GM12878 (cell line): ENCODE data around the gene GNAT1.

Source experiments
- BRCA1 ChIP-seq: IDR thresholded peaks from 2 replicates; pipeline ENCODE4 v1.6.1; 2011; ENCODE audit warnings: low read depth, low read length, improper control_type of control experiment
- EP300 ChIP-seq, 2 experiments: fragments of 150-350 bp in 1 of 2; IDR thresholded peaks; 2 replicates each; pipeline ENCODE4 v1.6.1; 2011 to 2012; ENCODE audit warnings: low read depth in 2 of 2, low read length in 2 of 2, borderline replicate concordance in 1 of 2, improper control_type of control experiment in 1 of 2, inconsistent platforms in 1 of 2; ENCODE audit not compliant: control insufficient read depth in 1 of 2
- FOXM1 ChIP-seq: IDR thresholded peaks from 2 replicates; pipeline ENCODE4 v1.6.1; 2012; ENCODE audit warnings: low read depth, mild to moderate bottlenecking, inconsistent platforms, low read length, moderate library complexity
- MEF2B ChIP-seq: fragments of 450-650 bp; IDR thresholded peaks from 2 replicates; pipeline ENCODE4 v1.6.1; 2018; ENCODE audit warnings: mild to moderate bottlenecking, moderate library complexity; ENCODE audit not compliant: partially characterized antibody, poor library complexity, severe bottlenecking
- NR2C2 ChIP-seq: IDR thresholded peaks from 2 replicates; pipeline ENCODE4 v1.6.1; 2011; ENCODE audit warnings: borderline replicate concordance, low read depth; ENCODE audit not compliant: control insufficient read depth, insufficient read length
- POLR2AphosphoS5 ChIP-seq: IDR thresholded peaks from 2 replicates; pipeline ENCODE4 v1.6.1; 2011; ENCODE audit warnings: mild to moderate bottlenecking, low read length, inconsistent platforms
- TAF1 ChIP-seq: IDR thresholded peaks from 2 replicates; pipeline ENCODE4 v1.6.1; 2011; ENCODE audit warnings: mild to moderate bottlenecking, low read depth, low read length, borderline replicate concordance
- YY1 ChIP-seq: IDR thresholded peaks from 2 replicates; pipeline ENCODE4 v1.6.1; 2011; ENCODE audit warnings: low read depth, mild to moderate bottlenecking, low read length
- ZNF384 ChIP-seq: IDR thresholded peaks from 2 replicates; pipeline ENCODE4 v1.6.1; 2012; ENCODE audit warnings: low read depth, mild to moderate bottlenecking, low read length, improper control_type of control experiment, borderline replicate concordance
- ZZZ3 ChIP-seq: IDR thresholded peaks from 2 replicates; pipeline ENCODE4 v1.6.1; 2011; ENCODE audit warnings: low read depth; ENCODE audit not compliant: control insufficient read depth, insufficient read length
- TF ChIP-seq, protein P1 (sequence below), 3 experiments: IDR thresholded peaks in 2 of 3; conservative IDR thresholded peaks in 1 of 3; 2 replicates each; pipeline ENCODE4 v1.5.1; 2011; ENCODE audit warnings: low read depth in 3 of 3, low read length in 3 of 3, mild to moderate bottlenecking in 3 of 3, control low read depth in 2 of 3, moderate library complexity in 2 of 3, inconsistent platforms in 1 of 3, mixed read lengths in 1 of 3; ENCODE audit not compliant: control insufficient read depth in 2 of 3, insufficient read depth in 1 of 3; ENCODE audit errors: extremely low read depth in 1 of 3
- TF ChIP-seq, protein P2 (sequence below): IDR thresholded peaks from 2 replicates; pipeline ENCODE4 v1.6.1; 2012; ENCODE audit warnings: low read depth, low read length, improper control_type of control experiment
- TF ChIP-seq, protein P3 (sequence below): fragments of 450-650 bp; IDR thresholded peaks from 2 replicates; pipeline ENCODE4 v1.6.1; 2016; ENCODE audit warnings: mild to moderate bottlenecking
- TF ChIP-seq, protein P4 (sequence below): fragments of 450-650 bp; formaldehyde crosslinking; IDR thresholded peaks from 2 replicates; pipeline ENCODE4 v1.5.0; 2022; ENCODE audit warnings: mild to moderate bottlenecking, missing genetic modification characterization

DNA sequence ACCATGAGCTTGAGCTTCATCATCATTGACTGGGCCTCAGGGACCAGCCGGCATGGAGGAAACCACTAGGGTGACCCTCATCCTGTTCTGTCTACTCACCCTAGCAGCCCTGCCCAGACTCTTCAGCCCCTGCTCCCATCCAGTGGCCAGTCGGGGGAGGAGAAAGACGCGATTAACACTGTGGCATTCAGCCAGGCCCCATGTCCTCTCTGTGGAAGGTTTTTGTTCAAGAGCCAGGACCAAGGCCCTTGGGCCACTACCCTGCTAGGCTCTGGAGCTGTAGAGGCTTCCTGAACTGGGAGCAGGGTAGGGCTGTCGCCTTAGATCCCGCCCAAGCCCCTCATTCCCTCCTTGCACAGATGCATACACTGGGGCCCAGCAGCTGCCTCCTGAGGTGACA, 28.7 kb downstream of the GNAT1 start:
- TF ChIP-seq, protein P1, sequence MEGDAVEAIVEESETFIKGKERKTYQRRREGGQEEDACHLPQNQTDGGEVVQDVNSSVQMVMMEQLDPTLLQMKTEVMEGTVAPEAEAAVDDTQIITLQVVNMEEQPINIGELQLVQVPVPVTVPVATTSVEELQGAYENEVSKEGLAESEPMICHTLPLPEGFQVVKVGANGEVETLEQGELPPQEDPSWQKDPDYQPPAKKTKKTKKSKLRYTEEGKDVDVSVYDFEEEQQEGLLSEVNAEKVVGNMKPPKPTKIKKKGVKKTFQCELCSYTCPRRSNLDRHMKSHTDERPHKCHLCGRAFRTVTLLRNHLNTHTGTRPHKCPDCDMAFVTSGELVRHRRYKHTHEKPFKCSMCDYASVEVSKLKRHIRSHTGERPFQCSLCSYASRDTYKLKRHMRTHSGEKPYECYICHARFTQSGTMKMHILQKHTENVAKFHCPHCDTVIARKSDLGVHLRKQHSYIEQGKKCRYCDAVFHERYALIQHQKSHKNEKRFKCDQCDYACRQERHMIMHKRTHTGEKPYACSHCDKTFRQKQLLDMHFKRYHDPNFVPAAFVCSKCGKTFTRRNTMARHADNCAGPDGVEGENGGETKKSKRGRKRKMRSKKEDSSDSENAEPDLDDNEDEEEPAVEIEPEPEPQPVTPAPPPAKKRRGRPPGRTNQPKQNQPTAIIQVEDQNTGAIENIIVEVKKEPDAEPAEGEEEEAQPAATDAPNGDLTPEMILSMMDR (IDR thresholded peaks at IDR 0.05 in 2 of 3, conservative IDR thresholded peaks at IDR 0.05 in 1 of 3; ENCODE audit: control insufficient read depth in 2 of 3, extremely low read depth in 1 of 3, insufficient read depth in 1 of 3, low read depth in 3 of 3, low read length in 3 of 3) = no peak
- TF ChIP-seq EP300 (IDR thresholded peaks at IDR 0.05; ENCODE audit: borderline replicate concordance in 1 of 2, control insufficient read depth in 1 of 2, low read depth in 2 of 2, low read length in 2 of 2) (no peak), NR2C2 (no peak), YY1 (no peak), ZZZ3 (no peak), TAF1 (no peak), MEF2B (no peak), ZNF384 (no peak), FOXM1 (no peak), BRCA1 (no peak), POLR2AphosphoS5 (no peak)
- TF ChIP-seq, protein P2, sequence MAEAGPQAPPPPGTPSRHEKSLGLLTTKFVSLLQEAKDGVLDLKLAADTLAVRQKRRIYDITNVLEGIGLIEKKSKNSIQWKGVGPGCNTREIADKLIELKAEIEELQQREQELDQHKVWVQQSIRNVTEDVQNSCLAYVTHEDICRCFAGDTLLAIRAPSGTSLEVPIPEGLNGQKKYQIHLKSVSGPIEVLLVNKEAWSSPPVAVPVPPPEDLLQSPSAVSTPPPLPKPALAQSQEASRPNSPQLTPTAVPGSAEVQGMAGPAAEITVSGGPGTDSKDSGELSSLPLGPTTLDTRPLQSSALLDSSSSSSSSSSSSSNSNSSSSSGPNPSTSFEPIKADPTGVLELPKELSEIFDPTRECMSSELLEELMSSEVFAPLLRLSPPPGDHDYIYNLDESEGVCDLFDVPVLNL = no peak
- TF ChIP-seq, protein P3, sequence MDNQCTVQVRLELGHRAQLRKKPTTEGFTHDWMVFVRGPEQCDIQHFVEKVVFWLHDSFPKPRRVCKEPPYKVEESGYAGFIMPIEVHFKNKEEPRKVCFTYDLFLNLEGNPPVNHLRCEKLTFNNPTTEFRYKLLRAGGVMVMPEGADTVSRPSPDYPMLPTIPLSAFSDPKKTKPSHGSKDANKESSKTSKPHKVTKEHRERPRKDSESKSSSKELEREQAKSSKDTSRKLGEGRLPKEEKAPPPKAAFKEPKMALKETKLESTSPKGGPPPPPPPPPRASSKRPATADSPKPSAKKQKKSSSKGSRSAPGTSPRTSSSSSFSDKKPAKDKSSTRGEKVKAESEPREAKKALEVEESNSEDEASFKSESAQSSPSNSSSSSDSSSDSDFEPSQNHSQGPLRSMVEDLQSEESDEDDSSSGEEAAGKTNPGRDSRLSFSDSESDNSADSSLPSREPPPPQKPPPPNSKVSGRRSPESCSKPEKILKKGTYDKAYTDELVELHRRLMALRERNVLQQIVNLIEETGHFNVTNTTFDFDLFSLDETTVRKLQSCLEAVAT = no peak
- TF ChIP-seq, protein P4, sequence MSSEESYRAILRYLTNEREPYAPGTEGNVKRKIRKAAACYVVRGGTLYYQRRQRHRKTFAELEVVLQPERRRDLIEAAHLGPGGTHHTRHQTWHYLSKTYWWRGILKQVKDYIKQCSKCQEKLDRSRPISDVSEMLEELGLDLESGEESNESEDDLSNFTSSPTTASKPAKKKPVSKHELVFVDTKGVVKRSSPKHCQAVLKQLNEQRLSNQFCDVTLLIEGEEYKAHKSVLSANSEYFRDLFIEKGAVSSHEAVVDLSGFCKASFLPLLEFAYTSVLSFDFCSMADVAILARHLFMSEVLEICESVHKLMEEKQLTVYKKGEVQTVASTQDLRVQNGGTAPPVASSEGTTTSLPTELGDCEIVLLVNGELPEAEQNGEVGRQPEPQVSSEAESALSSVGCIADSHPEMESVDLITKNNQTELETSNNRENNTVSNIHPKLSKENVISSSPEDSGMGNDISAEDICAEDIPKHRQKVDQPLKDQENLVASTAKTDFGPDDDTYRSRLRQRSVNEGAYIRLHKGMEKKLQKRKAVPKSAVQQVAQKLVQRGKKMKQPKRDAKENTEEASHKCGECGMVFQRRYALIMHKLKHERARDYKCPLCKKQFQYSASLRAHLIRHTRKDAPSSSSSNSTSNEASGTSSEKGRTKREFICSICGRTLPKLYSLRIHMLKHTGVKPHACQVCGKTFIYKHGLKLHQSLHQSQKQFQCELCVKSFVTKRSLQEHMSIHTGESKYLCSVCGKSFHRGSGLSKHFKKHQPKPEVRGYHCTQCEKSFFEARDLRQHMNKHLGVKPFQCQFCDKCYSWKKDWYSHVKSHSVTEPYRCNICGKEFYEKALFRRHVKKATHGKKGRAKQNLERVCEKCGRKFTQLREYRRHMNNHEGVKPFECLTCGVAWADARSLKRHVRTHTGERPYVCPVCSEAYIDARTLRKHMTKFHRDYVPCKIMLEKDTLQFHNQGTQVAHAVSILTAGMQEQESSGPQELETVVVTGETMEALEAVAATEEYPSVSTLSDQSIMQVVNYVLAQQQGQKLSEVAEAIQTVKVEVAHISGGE (CRISPR knock-in tag) = no peak
